SK-N-DZ (cell line): ENCODE results near the gene TRIP11. TPM values are rescaled to one million over a fixed set of nuclear protein-coding genes. Genes with fewer than 3 reads are reported as not detected.
"Not testable (repeated sequence)": the region's sequence is repeated elsewhere in the genome, so short reads cannot be mapped to it uniquely, and the experiment has no call there.

ENCODE experiments used
- DNase-seq: peaks from one replicate; pipeline ENCODE4 v3.0.0-alpha.2; 2015; ENCODE audit warnings: low spot score
- polyA plus RNA-seq, 2 experiments: library from polyadenylated mRNA; depleted of rRNA; stranded (reverse); fragments of >200 nt; gene quantifications; 2 replicates each; pipeline ENCODE4 v1.2.3, GENCODE V29; 2014

TRIP11 gene
- 2.0 and 2.9 TPM in 2 replicates for polyA plus RNA-seq (2014; cell fraction: cytosol; rRNA removed)
- polyA plus RNA-seq (2014; cell fraction: nucleus; rRNA removed) = 2.8 and 3.0 TPM in 2 replicates

GRCh38 chr14:92039719-92040430, at the start of gene TRIP11:
Gene TRIP11 (minus strand): TSS chr14:92040059. CDS start chr14:92039685, 374 bp downstream.
- DNase-seq = peak; percentile 78

- DNase-seq = no peak
Measured at GRCh38 chr14:92088494-92088893, 48.6 kb upstream of the TRIP11 start.

- DNase-seq = no peak
Measured at GRCh38 chr14:92074555-92074954, 34.7 kb upstream of the TRIP11 start.

GRCh38 chr14:92058006-92058917, 18.4 kb upstream of the TRIP11 start:
- DNase-seq = no peak

- DNase-seq = no peak
Measured at GRCh38 chr14:92049781-92050180, 9.9 kb upstream of the TRIP11 start.

- not testable (repeated sequence) for DNase-seq
Measured at GRCh38 chr14:92049221-92049620, 9.4 kb upstream of the TRIP11 start.

GRCh38 chr14:92045904-92046303, 6.0 kb upstream of the TRIP11 start:
- DNase-seq = not testable (repeated sequence)

GRCh38 chr14:92041766-92042165, 1.9 kb upstream of the TRIP11 start:
- DNase-seq = not testable (repeated sequence)

- DNase-seq = no peak
Measured at GRCh38 chr14:92041203-92041602, 1.3 kb upstream of the TRIP11 start.

GRCh38 chr14:92040431-92041051, 682 bp upstream of the TRIP11 start:
- peak; percentile 15 for DNase-seq

GRCh38 chr14:92039063-92039718, 668 bp downstream of the TRIP11 start:
- DNase-seq = peak; percentile 15

- DNase-seq = no peak
Measured at GRCh38 chr14:92037989-92038388, 1.9 kb downstream of the TRIP11 start.

GRCh38 chr14:92035890-92036289, 4.0 kb downstream of the TRIP11 start:
- no peak for DNase-seq

GRCh38 chr14:92033906-92034687, 5.8 kb downstream of the TRIP11 start:
- no peak for DNase-seq

GRCh38 chr14:92033433-92033832, 6.4 kb downstream of the TRIP11 start:
- no peak for DNase-seq

GRCh38 chr14:92026548-92027190, 13.2 kb downstream of the TRIP11 start:
- no peak for DNase-seq

- DNase-seq = no peak
Measured at GRCh38 chr14:92022036-92022435, 17.8 kb downstream of the TRIP11 start.

GRCh38 chr14:92021523-92021922, 18.3 kb downstream of the TRIP11 start:
- no peak for DNase-seq

GRCh38 chr14:92014040-92014439, 25.8 kb downstream of the TRIP11 start:
- DNase-seq = no peak

GRCh38 chr14:92012121-92012748, 27.6 kb downstream of the TRIP11 start:
- DNase-seq = no peak
